Fibroblast of lung (primary cell): ENCODE results near the gene ATG2A.

Experiments used
- EZH2 ChIP-seq: IDR thresholded peaks from 2 replicates; pipeline ENCODE4 v1.5.1; 2012; ENCODE audit warnings: low read length, control low read depth, mild to moderate bottlenecking; ENCODE audit errors: missing control alignments
- TF ChIP-seq, protein P1 (sequence below), 2 donors: IDR thresholded peaks in 1 of 2; conservative IDR thresholded peaks in 1 of 2; 1 replicate in 1 of 2; 2 replicates in 1 of 2; pipeline ENCODE4 v1.5.1; 2011 to 2012; ENCODE audit warnings: low read length in 2 of 2, control low read depth in 1 of 2, inconsistent platforms in 1 of 2, low read depth in 1 of 2, mild to moderate bottlenecking in 1 of 2

DNA sequence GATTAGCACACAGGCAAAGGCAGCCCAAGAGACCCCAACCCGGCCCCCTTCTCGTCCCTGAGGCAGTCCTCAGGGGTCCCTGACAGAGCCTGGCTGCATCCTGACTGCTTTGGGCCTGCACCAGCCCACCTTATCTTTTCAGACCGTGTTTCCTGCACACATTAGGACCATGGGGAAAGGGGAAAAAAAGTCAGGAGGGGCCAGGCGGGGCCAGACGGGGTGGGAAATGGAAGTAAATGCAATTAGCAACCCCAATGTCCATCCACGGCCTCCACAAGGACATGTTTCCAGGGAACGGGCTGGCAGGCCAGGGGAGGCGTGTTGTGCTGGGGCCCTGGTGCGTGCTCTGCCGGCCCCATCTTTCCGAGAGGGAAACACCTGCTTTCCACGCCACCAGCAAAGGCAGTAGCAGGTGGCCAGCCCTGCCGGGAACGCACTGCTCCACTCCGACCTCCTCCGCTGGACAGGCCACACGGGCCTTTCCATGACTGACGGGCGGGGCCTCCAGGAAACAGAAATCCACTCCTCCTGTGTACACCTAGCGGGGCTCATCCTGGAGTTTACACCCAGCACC is 46.0 kb downstream of the ATG2A start:
- TF ChIP-seq, protein P1, sequence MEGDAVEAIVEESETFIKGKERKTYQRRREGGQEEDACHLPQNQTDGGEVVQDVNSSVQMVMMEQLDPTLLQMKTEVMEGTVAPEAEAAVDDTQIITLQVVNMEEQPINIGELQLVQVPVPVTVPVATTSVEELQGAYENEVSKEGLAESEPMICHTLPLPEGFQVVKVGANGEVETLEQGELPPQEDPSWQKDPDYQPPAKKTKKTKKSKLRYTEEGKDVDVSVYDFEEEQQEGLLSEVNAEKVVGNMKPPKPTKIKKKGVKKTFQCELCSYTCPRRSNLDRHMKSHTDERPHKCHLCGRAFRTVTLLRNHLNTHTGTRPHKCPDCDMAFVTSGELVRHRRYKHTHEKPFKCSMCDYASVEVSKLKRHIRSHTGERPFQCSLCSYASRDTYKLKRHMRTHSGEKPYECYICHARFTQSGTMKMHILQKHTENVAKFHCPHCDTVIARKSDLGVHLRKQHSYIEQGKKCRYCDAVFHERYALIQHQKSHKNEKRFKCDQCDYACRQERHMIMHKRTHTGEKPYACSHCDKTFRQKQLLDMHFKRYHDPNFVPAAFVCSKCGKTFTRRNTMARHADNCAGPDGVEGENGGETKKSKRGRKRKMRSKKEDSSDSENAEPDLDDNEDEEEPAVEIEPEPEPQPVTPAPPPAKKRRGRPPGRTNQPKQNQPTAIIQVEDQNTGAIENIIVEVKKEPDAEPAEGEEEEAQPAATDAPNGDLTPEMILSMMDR (conservative IDR thresholded peaks at IDR 0.05 in 1 of 2, IDR thresholded peaks at IDR 0.05 in 1 of 2; ENCODE audit: low read depth in 1 of 2, low read length in 2 of 2) = no peak
- TF ChIP-seq EZH2 = no peak
